GM23248 (cell line): Measurements from ENCODE around the gene GRIP2.

Experiments used
- EZH2 ChIP-seq: fragments of 200-600 bp; sonication (generic); IDR thresholded peaks from 2 replicates; pipeline ENCODE4 v1.6.1; 2018; ENCODE audit warnings: antibody characterized with exemption, mild to moderate bottlenecking; ENCODE audit not compliant: insufficient read depth, poor library complexity, severe bottlenecking
- EZH2phosphoT487 ChIP-seq: fragments of 200-600 bp; sonication (generic); IDR thresholded peaks from 2 replicates; pipeline ENCODE4 v1.6.1; 2018; ENCODE audit warnings: antibody characterized with exemption, moderate library complexity, mild to moderate bottlenecking, low read depth; ENCODE audit not compliant: insufficient read depth

DNA sequence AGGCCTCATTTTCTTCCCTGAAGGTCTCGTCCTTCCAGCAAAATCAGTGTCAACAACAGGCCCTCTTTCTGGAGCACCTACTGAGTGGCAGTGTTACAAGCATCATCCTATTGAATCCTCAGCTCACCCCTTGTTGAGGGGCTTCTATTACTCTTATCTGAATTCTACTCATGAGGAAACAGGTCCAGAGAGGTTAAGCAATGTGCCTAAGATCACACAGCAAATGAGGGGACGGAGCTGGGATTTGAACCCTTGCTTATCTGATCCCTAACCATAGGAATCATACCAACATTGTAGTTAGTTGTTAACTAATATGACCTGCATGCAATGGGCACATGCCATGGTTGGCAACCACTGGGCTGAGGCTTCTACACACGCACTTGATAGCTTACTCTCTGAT is 74.7 kb downstream of the GRIP2 start:
- TF ChIP-seq EZH2phosphoT487 (no peak), EZH2 (no peak)
